Anterior cingulate cortex (tissue), 58 donors: ENCODE measurements around the gene PANK1.
"Not testable (repeated sequence)": the region's sequence is repeated elsewhere in the genome, so short reads cannot be mapped to it uniquely, and the experiment has no call there.

Experiments used
- DNase-seq, 58 donors: peaks; one replicate each; lab custom pipeline; 2025; lab: John Stamatoyannopoulos, UW

PANK1 gene

DNA sequence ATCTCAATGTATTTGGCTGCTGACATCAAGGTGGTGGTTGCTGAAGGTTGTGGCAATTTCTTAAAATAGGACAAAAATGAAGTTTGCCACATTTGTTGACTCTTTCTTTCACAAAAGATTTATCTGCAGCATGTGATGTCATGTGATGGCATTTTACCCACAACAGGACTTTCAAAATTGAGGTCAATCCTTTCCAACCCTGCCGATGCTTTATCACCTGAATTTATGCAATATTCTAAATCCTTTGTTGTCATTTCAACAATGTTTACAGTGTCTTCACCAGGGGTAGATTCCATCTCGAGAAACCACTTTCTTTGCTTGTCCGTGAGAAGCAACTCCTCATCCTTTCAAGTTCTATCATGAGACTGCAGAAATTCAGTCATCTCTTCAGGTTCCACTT, 69.0 kb downstream of the PANK1 start:
- DNase-seq = no peak

DNA sequence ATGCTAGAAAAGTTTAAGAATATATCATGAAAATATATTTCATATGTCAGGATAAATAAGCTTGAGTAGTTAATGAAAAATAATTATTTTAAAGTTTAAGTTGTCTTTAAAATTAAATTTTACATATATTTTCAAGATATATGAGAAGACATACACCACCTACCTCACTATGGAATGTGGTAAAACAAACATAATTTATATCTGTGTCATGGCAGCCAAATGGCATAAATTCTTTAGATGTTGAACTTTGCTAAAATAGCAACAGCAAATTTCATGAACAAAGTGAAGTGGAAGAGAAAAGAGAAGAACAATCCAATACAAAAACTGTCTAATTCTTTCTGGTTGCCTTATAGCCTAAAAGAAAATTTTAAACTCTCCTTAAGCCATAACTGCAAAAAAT, 70.0 kb downstream of the PANK1 start:
- no peak for DNase-seq

DNA sequence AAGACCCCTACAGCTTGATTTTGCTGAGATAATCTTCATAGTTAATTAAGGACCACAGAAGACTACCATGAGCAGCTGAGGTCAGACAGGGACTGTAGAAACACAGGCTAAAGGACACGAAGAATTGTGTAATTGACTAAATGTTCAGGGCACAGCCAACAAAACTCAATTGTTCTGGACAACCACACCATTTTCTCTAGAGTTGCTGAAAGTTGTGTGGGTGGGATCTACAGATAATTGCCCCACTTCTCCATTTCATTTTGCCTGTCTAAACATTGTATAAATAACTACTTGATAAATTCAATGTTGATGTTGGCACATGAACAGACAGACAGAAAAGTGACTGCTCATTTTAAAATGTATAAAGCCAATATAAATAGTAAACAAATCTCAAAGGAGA, 70.7 kb downstream of the PANK1 start:
- DNase-seq = no peak

DNA sequence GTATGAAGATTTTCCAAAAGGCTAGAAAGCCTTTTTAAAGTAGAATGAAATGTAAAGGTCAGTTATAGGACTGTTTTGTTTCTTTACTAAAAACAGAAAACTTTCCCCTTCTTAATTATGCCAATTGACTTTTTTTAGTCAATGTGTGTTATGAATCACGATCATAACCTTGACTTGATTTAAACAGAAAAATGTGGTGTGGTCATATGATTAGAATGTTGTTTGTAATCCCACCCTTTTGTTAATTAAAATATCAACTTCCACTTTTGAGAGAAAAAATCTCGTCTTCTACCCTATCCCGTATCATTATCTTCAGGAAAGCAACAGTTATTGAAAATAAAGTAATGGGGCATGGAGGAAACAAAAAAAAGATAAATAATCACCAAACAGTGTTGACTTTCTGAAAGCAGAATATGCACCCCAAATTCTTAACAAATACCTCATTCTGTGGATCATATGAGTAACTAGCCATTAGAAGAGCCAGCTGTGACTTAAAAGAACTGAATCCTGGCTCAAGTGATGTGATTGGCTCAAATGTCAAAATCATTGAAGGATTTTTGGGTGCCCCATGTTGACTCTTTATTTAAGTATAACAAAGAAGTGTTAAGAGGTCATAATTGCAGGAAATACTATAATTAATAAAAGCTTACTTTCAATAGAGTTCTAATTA, 77.3 kb downstream of the PANK1 start:
- DNase-seq = no peak

DNA sequence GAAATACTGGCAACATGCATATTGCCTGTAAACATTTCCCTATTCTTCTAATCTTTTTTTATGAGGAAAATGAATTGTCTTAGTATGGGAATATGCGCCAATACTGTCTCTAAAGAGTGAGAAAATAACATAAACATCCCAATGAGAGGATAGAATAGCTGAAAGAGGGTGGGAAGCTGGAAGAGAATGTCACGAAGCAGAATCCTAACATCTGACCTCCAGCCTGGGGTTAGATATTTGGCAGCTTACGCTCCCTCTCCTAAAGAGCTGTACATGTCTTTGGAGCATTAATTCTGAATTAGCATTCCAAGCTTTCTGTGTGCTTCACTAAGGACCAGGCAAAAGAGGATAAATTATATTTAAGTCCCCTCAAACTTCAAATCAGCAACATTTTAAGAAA, 78.0 kb downstream of the PANK1 start:
- no peak for DNase-seq

DNA sequence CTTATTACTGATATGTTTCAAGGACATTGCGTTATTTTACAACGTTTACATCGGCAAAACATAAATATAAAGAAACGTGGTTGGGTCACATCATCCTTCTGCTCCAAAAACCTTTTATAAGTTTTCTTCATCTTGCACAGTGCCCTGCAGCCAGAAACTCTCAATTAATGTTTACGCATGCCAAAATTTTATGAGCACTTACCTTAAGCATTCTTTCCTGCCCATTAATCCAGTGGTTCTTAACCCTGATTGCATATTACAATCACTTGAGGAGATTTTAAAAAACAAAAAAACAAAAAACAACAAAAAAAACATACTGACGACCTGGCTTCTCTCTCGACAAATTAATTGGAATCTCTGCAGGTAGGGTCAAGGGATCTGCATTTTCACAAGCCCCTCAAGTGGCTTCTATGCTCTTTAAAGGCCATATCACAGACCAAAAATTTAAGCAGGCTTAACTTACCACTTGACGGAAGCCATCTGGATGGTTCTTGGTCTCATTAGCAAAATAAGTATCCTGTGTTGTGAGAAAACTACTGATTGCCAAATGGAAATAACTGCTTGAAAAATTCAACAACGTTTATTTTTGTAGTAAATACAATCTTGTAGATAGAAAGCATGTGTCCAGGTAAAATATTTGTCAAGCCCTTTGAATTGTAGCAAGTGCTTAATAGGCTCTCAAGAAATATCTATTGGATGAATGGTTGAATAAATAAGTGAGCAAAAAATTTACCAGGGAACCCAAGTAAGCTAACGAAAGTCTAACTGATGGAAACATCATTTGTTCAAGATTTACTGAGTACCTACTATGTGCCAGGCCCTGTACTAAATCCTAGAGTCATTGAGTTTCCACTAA, 78.7 kb downstream of the PANK1 start:
- DNase-seq = no peak

DNA sequence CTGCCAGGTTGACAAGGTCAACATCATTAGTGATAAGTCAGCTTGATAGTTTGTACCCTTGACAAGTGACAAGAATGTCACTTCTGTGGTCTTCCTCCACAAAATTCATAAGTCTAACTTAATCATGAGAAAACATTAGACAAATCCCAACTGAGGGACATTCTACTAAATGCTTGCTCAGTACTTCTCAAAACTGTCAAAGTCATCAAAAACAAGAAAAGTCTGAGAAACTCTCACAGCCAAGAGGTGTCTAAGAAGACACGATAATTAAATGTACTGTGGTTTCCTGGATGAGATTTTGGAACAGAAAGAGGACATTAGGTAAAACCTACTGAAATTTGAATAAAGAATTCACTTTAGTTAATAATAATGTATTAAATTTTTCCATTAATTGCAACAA, 79.9 kb downstream of the PANK1 start:
- DNase-seq = no peak

DNA sequence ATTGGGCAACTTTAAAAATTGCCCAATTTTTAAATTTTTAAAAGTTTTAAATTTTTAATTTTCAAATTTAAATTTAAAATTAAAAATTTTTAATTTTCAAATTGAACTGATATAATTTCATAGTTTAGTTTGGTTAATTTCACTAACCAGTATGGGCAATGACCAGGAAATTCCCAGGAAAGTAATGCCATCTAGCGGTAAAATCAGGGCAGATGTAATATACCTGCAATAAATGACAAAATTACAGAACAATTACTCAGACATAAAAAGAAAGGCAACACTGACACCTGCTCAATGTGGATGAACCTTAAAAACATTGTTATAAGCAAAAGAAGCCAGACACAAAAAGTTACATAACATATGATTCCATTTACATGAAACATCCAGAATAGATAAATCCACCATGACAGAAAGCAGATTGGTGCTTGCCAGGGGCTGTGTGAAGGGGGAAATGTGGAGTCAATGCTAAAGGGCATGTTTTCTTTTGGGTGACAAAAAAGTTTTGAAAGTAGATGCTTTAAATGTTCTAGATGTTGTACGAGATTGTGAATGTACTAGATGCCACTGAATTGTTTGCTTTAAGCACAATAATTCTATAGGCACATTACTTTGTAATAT, 81.1 kb downstream of the PANK1 start:
- DNase-seq = peak in 2 of 58 donors; percentile 33 to 35

DNA sequence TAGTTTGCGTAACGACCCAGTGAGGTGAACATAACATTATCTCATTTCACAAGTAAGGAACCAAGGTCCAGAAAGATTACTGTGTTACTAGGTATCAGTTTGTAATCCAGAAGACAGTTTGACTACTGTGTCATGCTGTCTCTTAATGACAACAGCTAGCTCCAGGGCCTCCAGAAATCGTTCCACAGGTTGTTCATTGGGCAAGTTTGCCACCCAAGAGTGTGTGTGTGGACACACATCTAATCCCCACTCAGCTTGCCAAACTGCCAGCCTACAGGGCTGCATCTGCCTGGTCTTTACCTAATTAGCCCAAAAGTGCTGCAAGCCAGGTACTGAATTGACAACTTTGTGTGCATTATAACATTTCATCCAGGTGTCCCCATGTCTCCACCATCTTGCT, 81.7 kb downstream of the PANK1 start:
- DNase-seq = no peak

DNA sequence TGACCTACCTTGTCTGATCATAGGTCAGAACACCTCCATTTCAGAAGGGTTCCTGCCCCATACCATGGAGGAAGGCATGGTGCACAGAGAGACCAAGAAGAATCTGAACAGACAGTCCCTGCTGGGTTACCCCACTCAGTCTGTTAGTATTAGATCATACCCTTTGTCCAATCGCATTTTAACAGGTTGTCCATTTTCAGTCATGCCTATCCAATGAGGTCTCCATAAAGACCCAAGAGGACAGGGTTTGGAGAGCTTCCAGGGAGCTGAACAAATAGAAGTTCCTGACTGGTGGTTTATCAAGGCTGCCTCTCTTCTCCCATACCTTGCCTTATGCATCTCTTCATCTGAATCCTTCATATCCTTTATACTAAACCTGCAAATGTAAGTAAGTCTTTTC, 88.4 kb downstream of the PANK1 start:
- DNase-seq = no peak

DNA sequence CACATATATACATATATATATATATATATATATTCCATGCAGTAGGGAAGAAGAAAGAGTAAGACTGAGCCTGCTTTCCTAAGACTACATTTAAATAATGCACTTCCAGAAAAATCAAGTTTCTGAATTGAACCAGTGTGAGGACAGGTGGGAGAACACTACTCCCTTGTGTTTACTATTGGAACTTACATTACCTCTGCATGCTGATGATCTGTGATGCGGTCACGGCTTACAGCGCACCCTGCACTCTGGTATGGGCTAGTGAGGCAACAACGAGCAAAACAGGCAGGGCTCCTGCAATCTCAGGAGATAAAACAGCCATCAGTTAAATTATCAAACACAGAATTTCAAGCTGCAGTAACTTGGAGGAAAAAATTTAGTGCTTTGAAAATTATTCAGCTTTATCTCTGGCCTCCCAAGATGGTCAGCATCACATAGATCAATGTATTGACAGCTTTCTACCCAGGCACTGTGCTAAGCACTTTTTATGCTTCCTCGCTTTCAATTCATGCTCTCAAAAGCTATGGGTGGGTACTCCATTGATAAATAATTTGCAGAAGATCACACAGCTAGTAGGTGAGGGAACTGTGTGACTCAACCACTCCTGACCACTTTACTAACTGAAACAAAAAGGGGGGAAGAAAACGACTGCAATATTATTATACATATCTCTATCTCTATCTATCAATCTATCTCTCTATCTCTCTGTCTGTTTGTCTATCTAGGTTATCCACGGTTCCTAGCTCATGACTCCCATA, 89.2 kb downstream of the PANK1 start:
- no peak for DNase-seq

DNA sequence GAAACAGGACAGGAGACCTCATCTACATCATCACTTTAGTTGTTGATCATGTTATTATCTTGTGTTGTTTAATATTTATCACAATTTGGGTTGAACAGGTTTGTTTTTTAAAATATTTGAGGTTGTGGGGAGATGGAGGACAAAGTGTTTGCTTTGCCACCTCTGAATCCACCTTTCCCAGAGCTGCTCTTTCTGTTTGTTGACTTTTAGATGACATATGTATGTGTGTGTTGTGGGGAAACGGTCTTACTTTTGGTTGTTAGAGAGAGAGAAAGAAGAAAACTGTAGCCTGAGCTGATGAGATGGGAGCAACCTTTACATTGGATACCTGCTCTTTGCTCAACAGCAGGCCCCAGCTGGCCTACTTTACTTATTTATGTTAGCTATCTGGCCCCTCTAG, 90.6 kb downstream of the PANK1 start:
- DNase-seq = no peak

DNA sequence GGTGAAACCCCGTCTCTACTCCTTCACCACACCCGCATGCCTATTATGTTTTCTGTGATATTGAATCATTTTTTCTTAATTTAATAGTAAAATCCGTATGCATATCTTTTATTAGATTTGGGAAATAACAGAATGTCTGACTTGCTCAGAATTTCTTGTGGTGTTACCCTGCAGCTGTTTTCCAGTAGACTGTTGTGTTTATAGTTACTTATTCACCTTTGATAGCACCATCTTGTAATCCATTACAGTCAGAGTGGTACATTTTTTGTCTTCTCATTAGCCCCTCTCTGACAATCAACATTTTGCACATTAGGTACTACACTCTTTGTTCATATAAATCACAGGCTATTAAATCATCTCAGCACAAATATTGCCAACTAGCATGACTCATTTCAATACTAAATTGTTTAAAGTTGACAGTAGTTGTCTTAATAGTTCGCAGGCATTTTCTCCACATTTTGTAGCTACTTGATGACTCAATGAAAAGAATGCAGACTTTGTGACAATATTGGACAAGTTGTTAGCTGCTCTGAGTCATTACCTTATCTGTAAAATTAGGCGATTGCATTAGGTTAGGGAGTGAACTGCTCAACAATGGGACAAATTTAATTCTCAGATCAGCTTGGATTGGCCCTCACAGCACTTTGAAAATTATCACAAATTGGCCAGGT, 91.8 kb downstream of the PANK1 start:
- no peak for DNase-seq

DNA sequence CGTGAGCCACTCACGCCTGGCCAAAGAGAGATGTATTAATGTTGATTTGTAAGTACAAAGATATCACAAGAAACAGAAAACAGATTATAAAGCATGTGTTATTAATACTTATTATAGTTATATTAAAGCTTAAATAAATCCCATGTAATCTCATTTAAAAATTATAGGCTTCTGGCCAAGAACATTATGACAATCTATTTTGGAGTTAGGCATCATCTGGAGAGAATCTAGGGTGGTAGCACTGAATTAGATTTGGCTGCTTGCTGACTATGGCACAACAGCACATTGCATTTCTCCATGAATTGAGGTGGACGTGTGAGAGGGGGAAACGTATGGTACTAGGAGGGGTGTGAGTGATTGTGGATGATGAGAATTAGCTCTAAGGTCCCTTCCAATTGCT, 92.8 kb downstream of the PANK1 start:
- DNase-seq = no peak

DNA sequence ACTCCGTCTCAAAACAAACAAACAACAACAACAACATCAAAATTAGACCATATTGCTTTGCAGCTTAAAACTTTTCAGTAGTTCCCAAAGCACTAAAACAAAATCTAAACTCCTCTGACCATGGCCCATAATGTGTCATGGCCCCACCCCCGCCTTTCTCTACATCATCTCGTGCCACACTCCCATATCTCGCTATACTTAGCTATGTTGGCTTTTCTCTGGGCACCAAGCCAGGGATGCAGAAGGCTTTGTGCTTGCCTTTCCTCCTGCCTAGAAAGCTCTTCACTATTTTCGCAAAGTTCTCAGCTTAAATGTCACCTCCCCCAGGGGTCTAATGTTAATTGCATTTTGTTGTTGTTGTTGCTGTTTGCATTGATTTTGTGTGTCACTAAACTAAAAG, 94.5 kb downstream of the PANK1 start:
- DNase-seq = no peak

DNA sequence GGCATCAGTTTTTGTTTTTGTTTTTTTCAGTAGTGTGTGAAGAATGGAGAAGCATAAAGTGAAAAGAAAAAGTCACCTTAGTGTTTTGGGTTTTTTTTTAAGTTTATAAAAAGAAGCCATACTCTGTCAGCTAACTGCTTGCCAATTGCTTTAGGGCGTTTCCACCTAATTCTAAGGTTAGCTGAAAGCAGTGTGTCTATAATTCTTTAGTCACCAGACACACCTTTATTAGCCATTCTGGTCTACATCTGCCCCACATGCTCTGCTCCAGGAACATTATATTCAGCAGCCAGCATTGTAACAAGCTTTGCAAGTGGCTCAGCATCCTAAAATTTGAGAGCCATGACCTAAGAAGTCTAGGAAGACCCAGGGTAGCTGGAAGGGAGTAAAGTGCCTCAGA, 95.5 kb downstream of the PANK1 start:
- no peak for DNase-seq

DNA sequence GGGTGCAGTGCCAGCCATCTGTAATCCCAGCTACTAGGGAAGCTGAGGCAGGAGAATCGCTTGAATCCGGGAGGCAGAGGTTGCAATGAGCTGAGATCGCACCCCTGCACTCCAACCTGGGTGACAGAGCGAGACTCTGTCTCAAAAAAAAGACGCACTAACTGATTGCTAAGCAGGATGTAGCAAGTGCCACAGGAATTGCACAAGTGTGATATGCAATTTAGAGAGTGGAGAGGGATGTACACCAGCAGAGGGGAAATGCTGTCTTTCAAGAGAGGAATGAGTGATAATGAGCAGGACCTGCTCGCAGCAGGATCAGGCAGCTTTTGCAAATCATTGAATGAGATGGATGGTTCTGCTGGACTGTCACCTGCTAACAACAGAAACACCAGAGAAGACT, 96.4 kb downstream of the PANK1 start:
- no peak for DNase-seq

DNA sequence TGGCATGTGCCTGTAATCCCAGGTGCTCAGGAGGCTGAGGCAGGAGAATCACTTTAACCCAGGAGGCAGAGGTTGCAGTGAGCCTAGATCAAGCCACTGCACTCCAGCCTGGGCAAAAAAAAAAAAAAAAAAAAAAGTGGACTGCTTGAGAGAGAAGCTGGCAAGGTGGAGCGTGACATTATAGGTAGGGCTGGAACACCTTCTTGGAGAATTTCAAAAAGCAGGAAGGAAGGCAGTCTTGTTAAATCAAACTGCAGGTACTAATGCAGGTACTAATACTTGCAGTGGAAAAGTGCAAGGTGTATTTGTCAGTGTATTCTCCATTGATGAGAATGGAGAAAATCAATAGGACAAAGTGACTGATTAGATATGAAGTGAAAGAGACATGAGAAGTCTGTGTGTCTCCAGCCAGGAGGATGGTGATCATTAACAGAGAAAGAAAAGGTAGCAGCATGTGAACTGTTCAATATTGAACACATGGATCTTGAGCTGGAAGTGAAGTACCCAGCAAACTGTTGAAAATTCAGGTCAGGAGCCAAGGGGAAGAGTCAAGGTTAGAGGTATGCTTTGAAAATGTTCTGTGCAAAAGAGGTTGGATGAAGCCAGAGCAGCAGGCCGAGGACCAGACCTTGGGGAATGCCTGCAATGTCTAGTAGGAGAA, 97.1 kb downstream of the PANK1 start:
- DNase-seq = no peak

DNA sequence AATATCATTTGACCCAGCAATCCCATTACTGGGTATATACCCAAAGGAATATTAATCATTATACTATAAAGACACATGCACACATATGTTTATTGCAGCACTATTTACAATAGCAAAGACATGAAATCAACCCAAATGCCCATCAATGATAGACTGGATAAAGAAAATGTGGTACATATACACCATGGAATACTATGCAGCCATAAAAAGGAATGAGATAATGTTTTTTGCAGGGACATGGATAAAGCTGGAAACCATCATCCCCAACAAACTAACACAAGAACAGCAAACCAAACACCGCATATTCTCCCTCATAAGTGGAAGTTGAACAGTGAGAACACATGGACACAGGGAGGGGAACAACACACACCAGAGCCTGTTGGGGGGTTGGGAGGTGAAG, 98.4 kb downstream of the PANK1 start:
- DNase-seq = not testable (repeated sequence)

DNA sequence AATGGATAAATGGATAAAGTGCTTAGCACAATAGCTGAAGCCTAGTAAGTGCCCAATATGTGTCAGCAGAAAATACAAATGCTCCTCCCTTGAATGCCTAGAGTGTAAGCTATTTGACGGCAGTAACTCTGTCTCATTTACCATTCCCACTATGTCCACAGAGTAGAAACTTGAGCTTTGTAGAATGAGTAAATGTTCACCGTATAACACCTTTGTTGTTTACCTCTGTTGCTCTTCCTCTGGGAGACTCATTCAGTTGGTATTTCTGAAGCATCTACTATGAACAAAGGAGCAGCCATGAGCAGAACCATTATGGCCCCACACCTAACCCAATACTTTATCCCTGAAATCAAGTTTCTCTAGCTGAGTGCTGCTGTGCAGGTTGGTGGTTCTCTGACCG, 101.2 kb downstream of the PANK1 start:
- DNase-seq = no peak
